HAP-1 (cell line): Measurements from ENCODE around the gene RPS19BP1.

Experiments
- DNase-seq, 2 experiments: peaks; one replicate each; pipeline ENCODE4 v3.0.0-alpha.2; 2016 to 2020; ENCODE audit warnings: low spot score in 2 of 2
- H3K27me3 ChIP-seq: fragments of 250-450 bp; sonication (Bioruptor Pico); 2 replicates; pipeline ENCODE4 v1.5.1; 2020; ENCODE audit warnings: low read depth, mild to moderate bottlenecking, moderate library complexity
- H3K36me3 ChIP-seq: fragments of 250-450 bp; sonication (Bioruptor Pico); replicated peaks from 2 replicates; pipeline ENCODE4 v1.5.1; 2020; ENCODE audit warnings: mild to moderate bottlenecking
- H3K4me1 ChIP-seq: fragments of 250-450 bp; sonication (Bioruptor Pico); 2 replicates; pipeline ENCODE4 v1.5.1; 2020; ENCODE audit warnings: mild to moderate bottlenecking
- H3K4me3 ChIP-seq: fragments of 250-450 bp; sonication (Bioruptor Pico); 2 replicates; pipeline ENCODE4 v1.5.1; 2020; ENCODE audit warnings: mild to moderate bottlenecking, moderate library complexity
- H3K9me3 ChIP-seq: fragments of 250-450 bp; sonication (Bioruptor Pico); 2 replicates; pipeline ENCODE4 v1.5.1; 2020; ENCODE audit warnings: mild to moderate bottlenecking, moderate library complexity
- in situ Hi-C: fragments of 300-500 bp; cut with MboI; formaldehyde crosslinking; loops from 3 replicates; pipeline ENCODE4 v1.14.3; 2020; ENCODE audit warnings: low sequenced_read_pairs, inconsistent platforms, mixed read lengths

RPS19BP1 gene

DNA sequence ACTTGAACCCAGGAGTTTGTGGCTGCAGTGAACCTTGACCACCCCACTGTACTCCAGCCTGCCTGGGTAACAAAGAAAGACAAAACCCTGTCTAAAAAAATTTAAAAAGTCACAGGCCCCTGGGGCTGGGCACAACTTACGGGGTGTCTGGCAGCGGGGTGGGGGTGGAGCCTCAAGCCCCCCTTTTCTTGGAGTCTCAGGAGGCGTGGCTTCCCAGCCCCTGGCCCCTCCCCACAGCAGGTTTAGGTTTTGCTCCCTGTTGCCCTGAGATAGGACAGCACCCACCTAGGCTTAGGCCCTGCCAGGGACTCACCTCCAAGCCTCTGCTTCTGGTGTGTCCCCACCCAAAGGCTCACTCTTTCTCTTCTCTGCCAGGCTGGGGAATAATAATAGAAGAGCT, 53.3 kb downstream of the RPS19BP1 start:
- Histone ChIP-seq H3K9me3 (no peaks in the 10 kb centered on the region), H3K4me1 (no peaks in the 10 kb centered on the region), H3K4me3 (no peak overlapping the region), H3K27me3 (no peaks in the 10 kb centered on the region), H3K36me3 (no peaks in the 10 kb centered on the region)
- in situ Hi-C loops = no loop called here
- DNase-seq = no peak
